ENCODE results near the gene SERPINA9. TPM values are rescaled to one million over a fixed set of nuclear protein-coding genes. Genes with fewer than 3 reads are reported as not detected.

Gene SERPINA9
- total RNA-seq, 1 donor from 2014 or later = not detected

DNA sequence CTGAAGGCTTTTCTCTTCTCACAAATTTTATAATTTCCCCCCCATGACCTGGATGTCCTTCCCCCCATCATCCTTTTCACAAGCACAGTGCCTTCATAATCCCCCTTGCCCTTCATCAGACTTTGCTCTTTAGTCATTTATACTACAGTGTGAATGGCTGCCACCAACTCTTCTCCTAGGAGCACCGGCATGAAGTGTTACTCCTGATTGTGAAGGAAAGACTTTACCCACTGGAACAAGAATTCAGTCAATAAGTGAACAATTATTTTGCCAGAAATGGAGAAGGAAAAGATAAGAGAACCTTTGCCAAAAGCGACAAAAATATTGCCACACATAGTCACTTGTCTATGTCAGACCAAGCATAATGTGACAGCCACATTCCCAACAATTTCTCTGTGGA is 5.0 kb downstream of the SERPINA9 start:
- no peak for DNase-seq (ENCODE audit: low read depth)
- TF ChIP-seq, protein P1, sequence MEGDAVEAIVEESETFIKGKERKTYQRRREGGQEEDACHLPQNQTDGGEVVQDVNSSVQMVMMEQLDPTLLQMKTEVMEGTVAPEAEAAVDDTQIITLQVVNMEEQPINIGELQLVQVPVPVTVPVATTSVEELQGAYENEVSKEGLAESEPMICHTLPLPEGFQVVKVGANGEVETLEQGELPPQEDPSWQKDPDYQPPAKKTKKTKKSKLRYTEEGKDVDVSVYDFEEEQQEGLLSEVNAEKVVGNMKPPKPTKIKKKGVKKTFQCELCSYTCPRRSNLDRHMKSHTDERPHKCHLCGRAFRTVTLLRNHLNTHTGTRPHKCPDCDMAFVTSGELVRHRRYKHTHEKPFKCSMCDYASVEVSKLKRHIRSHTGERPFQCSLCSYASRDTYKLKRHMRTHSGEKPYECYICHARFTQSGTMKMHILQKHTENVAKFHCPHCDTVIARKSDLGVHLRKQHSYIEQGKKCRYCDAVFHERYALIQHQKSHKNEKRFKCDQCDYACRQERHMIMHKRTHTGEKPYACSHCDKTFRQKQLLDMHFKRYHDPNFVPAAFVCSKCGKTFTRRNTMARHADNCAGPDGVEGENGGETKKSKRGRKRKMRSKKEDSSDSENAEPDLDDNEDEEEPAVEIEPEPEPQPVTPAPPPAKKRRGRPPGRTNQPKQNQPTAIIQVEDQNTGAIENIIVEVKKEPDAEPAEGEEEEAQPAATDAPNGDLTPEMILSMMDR (conservative IDR thresholded peaks at IDR 0.05; ENCODE audit: low read depth, low read length) = no peak
- H3K4me3 ChIP-seq (ENCODE audit: low read depth, low read length) = no peak overlapping the region

DNA sequence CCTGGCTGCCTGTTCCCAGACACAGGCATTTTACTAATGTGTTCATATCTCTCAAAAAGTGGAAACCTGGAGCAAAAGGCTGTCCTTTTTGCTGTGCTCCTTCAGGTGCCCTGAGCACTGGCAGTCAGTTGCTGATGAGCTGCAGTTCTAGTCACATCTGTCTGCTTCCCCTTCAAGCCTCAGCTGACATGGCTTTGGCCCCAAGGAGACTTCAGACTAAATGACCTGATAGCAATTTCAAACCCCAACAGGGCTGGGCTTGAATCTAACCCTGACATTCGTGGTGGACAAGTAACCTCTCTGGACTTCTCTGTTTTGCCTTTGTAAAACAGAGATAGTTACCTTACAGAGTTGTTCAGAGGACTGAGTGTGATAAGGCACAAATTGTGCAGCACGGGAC is 5.7 kb downstream of the SERPINA9 start:
- no peak overlapping the region for H3K4me3 ChIP-seq (ENCODE audit: low read depth, low read length)
- TF ChIP-seq, protein P1 (conservative IDR thresholded peaks at IDR 0.05; ENCODE audit: low read depth, low read length) = no peak
- DNase-seq (ENCODE audit: low read depth) = no peak

DNA sequence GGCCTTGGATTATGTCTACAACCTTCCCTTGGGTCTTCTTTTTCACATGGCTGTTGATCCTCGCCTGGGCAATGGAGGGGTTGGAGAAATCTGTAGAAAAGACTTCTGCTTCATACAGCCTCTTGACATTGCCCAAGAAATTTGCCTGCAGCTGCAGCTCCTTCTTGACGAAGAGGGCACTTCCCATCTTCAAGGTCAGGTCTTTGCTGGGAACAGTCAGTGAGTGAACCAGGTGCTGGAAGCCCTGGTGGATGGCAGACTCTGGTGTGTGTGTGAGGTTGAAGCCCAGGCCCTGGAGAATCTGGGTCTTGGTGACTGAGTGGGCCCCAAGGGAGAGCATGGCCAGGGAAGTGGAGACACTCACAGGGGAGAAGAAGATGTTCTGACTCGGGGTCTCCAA is 6.7 kb downstream of the SERPINA9 start:
- TF ChIP-seq, protein P1 (conservative IDR thresholded peaks at IDR 0.05; ENCODE audit: low read depth, low read length) = no peak
- no peak for DNase-seq (ENCODE audit: low read depth)
- H3K4me3 ChIP-seq (ENCODE audit: low read depth, low read length) = no peak overlapping the region

DNA sequence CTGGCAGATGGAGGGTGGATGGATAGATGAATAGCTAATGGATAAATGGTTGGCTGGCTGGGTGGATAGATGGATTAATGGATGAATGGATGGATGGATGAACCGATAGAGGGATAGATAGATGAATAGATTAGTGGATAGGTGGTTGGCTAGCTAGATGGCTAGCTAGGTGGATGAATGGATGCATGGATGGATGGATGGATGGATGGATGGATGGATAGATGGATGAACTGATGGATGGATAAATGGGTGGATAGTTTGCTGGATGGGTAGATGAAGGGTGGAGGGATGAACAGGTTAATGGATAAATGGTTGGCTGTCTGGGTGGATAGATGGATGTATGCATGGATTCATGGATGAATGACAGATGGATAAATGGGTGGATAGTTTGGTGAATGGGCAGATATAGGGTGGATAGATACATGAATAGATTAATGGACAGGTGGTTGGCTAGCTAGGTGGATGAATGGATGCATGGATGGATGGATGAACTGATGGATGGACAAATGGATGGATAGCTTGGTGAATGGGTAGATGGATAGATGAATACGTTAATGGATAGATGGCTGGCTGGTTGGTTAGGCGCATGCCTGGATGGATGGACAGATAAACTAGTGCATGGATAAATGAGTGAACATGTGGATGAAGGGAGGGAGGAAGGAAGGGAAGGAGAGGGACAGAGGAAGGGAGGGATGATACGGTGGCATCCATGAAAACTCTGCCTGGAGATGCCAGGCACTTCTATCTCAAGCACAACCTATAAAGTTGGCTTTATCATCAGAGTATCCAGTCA is 8.1 kb downstream of the SERPINA9 start:
- TF ChIP-seq, protein P1 (conservative IDR thresholded peaks at IDR 0.05; ENCODE audit: low read depth, low read length) = no peak
- no peak for DNase-seq (ENCODE audit: low read depth)

DNA sequence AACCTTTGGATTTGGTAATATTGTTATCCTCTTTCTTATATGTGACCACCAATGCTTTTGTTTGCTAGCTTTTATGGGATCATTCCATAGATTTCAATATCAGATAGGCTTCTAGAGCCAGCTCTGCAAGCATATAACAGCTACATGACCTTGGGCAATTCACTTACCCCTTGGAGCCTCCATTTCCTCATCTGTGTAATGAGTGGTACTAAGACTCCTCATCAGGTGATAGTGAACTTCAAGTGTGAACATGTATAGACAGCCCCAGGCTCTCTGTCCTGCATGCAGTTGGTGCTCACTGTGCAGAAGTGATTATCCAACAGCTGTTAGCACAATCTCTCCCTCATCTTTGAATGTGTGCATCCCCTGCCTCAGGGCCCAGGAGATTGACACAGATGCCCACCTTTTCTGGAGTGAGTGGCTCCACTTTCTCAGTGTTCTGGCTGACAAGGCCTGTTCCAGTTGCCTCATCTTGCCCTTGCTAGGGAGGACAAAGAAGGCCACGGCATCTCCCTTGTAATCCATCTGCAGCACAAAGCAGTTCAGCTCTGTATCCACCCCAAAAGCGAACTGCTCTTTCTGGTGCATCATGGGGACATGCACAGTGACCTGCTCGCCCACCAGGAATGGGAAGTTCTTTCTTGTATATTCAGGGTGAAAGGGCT is 9.2 kb downstream of the SERPINA9 start:
- DNase-seq (ENCODE audit: low read depth) = no peak
- TF ChIP-seq, protein P1 (conservative IDR thresholded peaks at IDR 0.05; ENCODE audit: low read depth, low read length) = no peak
- no peak overlapping the region for H3K4me3 ChIP-seq (ENCODE audit: low read depth, low read length)

More for the DNA sequence above, 8.1 kb downstream of the SERPINA9 start:
- H3K4me3 ChIP-seq (ENCODE audit: low read depth, low read length) = no peak overlapping the region

DNA sequence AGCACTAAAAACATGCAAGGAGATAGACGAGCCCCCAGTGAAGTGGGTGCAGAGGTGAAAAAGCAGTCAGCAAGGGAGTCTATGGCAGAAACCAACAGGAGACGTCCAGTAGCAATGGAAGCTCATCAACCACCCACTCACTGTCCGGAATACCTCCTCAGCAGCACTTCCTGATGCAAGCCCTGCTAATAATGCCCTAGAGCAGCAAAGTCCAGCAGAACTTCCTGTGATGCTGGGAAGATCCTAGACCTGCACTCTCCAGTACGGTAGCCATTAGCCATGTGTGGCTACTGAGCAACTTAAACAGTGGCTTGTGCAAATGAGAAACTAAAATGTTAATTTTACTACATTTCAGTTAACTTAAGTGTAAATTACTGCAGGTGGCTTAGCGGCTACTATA is 11.0 kb downstream of the SERPINA9 start:
- TF ChIP-seq, protein P1 (conservative IDR thresholded peaks at IDR 0.05; ENCODE audit: low read depth, low read length) = no peak
- no peak overlapping the region for H3K4me3 ChIP-seq (ENCODE audit: low read depth, low read length)
- no peak for DNase-seq (ENCODE audit: low read depth)

All from epithelial cell of proximal tubule (primary cell).